Heart left ventricle (tissue), 16 donors: ENCODE measurements around the gene SIL1. TPM values are rescaled to one million over a fixed set of nuclear protein-coding genes. Genes with fewer than 3 reads are reported as not detected.

Experiments used
- ATAC-seq, 4 donors: fragments of 200-7000 bp; cut with Tn5 transposase; one replicate each; pipeline ENCODE4 v1.9.1; 2020 to 2022; ENCODE audit warnings: moderate library complexity in 4 of 4, mild to moderate bottlenecking in 3 of 4, moderate number of reproducible peaks in 1 of 4
- DNase-seq, 5 donors: peaks; one replicate each; pipeline ENCODE4 v3.0.0-alpha.2; 2020
- H3K27ac ChIP-seq, 12 donors: fragments of 200-600 bp; sonication (generic) in 4 of 12; one replicate each; pipeline versions ENCODE4 v1.5.0 to v1.8.0; 2016 to 2022; ENCODE audit warnings: mild to moderate bottlenecking in 2 of 12
- H3K27me3 ChIP-seq, 9 donors: fragments of 200-600 bp; sonication (generic) in 2 of 9; one replicate each; pipeline versions ENCODE4 v1.5.1 to v1.8.0; 2016 to 2022; ENCODE audit warnings: mild to moderate bottlenecking in 3 of 9
- H3K36me3 ChIP-seq, 9 donors: fragments of 200-600 bp; sonication (generic) in 2 of 9; one replicate each; pipeline versions ENCODE4 v1.5.0 to v1.8.0; 2018 to 2022; ENCODE audit warnings: mild to moderate bottlenecking in 2 of 9
- H3K4me1 ChIP-seq, 12 donors: fragments of 200-600 bp; sonication (generic) in 4 of 12; one replicate each; pipeline versions ENCODE4 v1.5.0 to v1.8.0; 2016 to 2022; ENCODE audit warnings: mild to moderate bottlenecking in 3 of 12
- H3K4me3 ChIP-seq, 12 donors: fragments of 200-600 bp; sonication (generic) in 4 of 12; one replicate each; pipeline versions ENCODE4 v1.5.0 to v1.8.0; 2017 to 2022; ENCODE audit warnings: mild to moderate bottlenecking in 9 of 12, moderate library complexity in 4 of 12
- H3K9me3 ChIP-seq, 12 donors: fragments of 200-600 bp; sonication (generic) in 4 of 12; one replicate each; pipeline versions ENCODE4 v1.5.0 to v1.8.0; 2016 to 2022; ENCODE audit warnings: mild to moderate bottlenecking in 1 of 12
- CTCF ChIP-seq, 12 donors: fragments of 200-600 bp; sonication (generic) in 4 of 12; IDR thresholded peaks; one replicate each; pipeline versions ENCODE4 v1.5.0 to v1.8.0; 2018 to 2022; ENCODE audit warnings: antibody characterized with exemption in 12 of 12, mild to moderate bottlenecking in 5 of 12
- POLR2A ChIP-seq, 2 donors: fragments of 450-650 bp; IDR thresholded peaks; one replicate each; pipeline ENCODE4 v1.6.1; 2017; ENCODE audit warnings: antibody characterized with exemption in 2 of 2, mild to moderate bottlenecking in 2 of 2, moderate library complexity in 2 of 2
- WGBS, 4 donors: extraction: QIAGEN DNeasy Blood & Tissue Kit in 2 of 4; methylation state at CpG; one replicate each; pipeline versions ENCODE4 v1.1.5 to v1.1.7; 2013 to 2018; 5-methylcytosine and 5-hydroxymethylcytosine counted together
- intact Hi-C, 10 donors: fragments of 100-400 bp; cut with DNase I; formaldehyde crosslinking; loops; one replicate each; pipeline versions ENCODE4 v1.11.1 to v1.14.2; 2022
- polyA plus RNA-seq, 2 donors: library from polyadenylated mRNA; stranded (reverse); fragments of 200-250 nt; gene quantifications; one replicate each; pipeline ENCODE4 v1.2.3, GENCODE V29; 2013
- total RNA-seq, 9 donors: library from RNA; depleted of rRNA in 2 of 9; stranded (reverse); fragments of >200 nt in 2 of 9; fragmentation: NEBNext Ultra II Directional in 3 of 9; extraction: Animal tissue kit (Norgen Biotek cat#: 25700) in 3 of 9; gene quantifications; one replicate each; pipeline versions ENCODE4 v1.1.0 to v1.2.4, GENCODE V29; 2016 to 2023
- donor health status: ischemic (EF 13 %, LVEDD 7.1; RV severe dilation, severe dysfunction).
- donor health status: healthy with polysubstance abuse.
- donor health status: DM: no; HTN: yes; CAD: no.
- donor health status: DM: no; HTN: no; CAD: no.
- donor health status: ischemic (EF 25% LVEDD 6.9; RV normal size, moderate dysfunction).
- donor health status: ischemic (EF 25% LVEDD 5.7; RV mildly dilated, moderate dysfunction).
- donor health status: healthy.
- donor health status: DM: yes; HTN: yes; CAD: no.
- donor health status: ischemic (EF 35%, LVEDD 5.7; RV mildly dilated, moderate dysfunction).
- donor health status: nonischemic (EF 11% LVEDD 7.7; RV severe dilation, severe dysfunction).
- donor health status: DM: yes; HTN: yes; CAD: no.
- donor health status: PGD.
- donor health status: ischemic (EF 29% LVEDD 5.4; RV normal size, mild dysfunction).
- donor health status: nonischemic (EF 23%, LVEDD 6.1; RV moderate dilation, normal function).

Gene SIL1
- total and polyA plus RNA-seq, 11 donors = 33.8 to 341 (median 40.2) TPM

- Histone ChIP-seq H3K27me3 (no peaks in the 10 kb centered on the region), H3K4me1 (peaks cover 0 to 9% (median 0%) of the 10 kb centered on the region in 12 donors), H3K36me3 (no peaks in the 10 kb centered on the region), H3K4me3 (no peak overlapping the region), H3K9me3 (no peaks in the 10 kb centered on the region), H3K27ac (no peak overlapping the region)
- no peak for DNase-seq
- 14 to 56% (median 45%) methylated on average over 1 to 2 of the region's 2 CpGs for WGBS, 4 donors
- ATAC-seq = no peak
- intact Hi-C loops = loop anchor here in 1 of 10 donors (5.0 kb wide), 1 partner anchor 102 kb away; no protein-coding TSS in a partner anchor
- TF ChIP-seq POLR2A (IDR thresholded peaks at IDR 0.05) (no peak), CTCF (IDR thresholded peaks at IDR 0.05) (no peak)
These were observed 6.0 kb upstream of the SIL1 start for GRCh38 chr5:139204196-139204595.

- intact Hi-C loops = loop anchor here in 2 of 10 donors (5.0 to 10.0 kb wide), 2 partner anchors 65 to 617 kb away; no protein-coding TSS in a partner anchor
- ATAC-seq (no peak), DNase-seq (no peak)
- Histone ChIP-seq H3K4me3 (no peak overlapping the region), H3K4me1 (peaks cover 0 to 35% (median 14%) of the 10 kb centered on the region in 12 donors), H3K27me3 (no peaks in the 10 kb centered on the region), H3K9me3 (no peaks in the 10 kb centered on the region), H3K36me3 (peaks cover 0 to 9% (median 0%) of the 10 kb centered on the region in 9 donors), H3K27ac (peak overlapping the region in 9 of 12 donors; percentile 12 to 94 (median 43))
- WGBS, 4 donors = 93 to 96% (median 94%) methylated on average over 4 of the region's 4 CpGs
- no peak for TF ChIP-seq POLR2A (IDR thresholded peaks at IDR 0.05)
- no peak for TF ChIP-seq CTCF (IDR thresholded peaks at IDR 0.05)
These were observed 1.2 kb upstream of the SIL1 start for GRCh38 chr5:139199321-139199720.

GRCh38 chr5:139196296-139196956 is 1.7 kb downstream of the SIL1 start:
- Histone ChIP-seq H3K27ac (peak overlapping the region in 2 of 12 donors; percentile 55 to 94), H3K4me1 (peaks cover 0 to 35% (median 14%) of the 10 kb centered on the region in 12 donors), H3K4me3 (peak overlapping the region in 1 of 12 donors; percentile 74), H3K36me3 (peaks cover 0 to 9% (median 0%) of the 10 kb centered on the region in 9 donors), H3K9me3 (no peaks in the 10 kb centered on the region), H3K27me3 (no peaks in the 10 kb centered on the region)
- ATAC-seq (no peak), DNase-seq (no peak)
- 90 to 92% (median 91%) methylated on average over 5 of the region's 5 CpGs for WGBS, 4 donors
- intact Hi-C loops = loop anchor here in 2 of 10 donors (5.0 to 10.0 kb wide), 2 partner anchors 62 to 614 kb away; no protein-coding TSS in a partner anchor
- TF ChIP-seq CTCF (IDR thresholded peaks at IDR 0.05) = no peak
- TF ChIP-seq POLR2A (IDR thresholded peaks at IDR 0.05) = no peak

- 90 to 97% (median 94%) methylated on average over 3 of the region's 3 CpGs for WGBS, 4 donors
- Histone ChIP-seq H3K27ac (no peak overlapping the region), H3K4me1 (peaks cover 0 to 45% (median 13%) of the 10 kb centered on the region in 12 donors), H3K9me3 (no peaks in the 10 kb centered on the region), H3K27me3 (no peaks in the 10 kb centered on the region), H3K4me3 (no peak overlapping the region), H3K36me3 (peaks cover 0 to 9% (median 0%) of the 10 kb centered on the region in 9 donors)
- no peak for TF ChIP-seq CTCF (IDR thresholded peaks at IDR 0.05)
- TF ChIP-seq POLR2A (IDR thresholded peaks at IDR 0.05) = no peak
- ATAC-seq (no peak), DNase-seq (no peak)
- intact Hi-C loops = loop anchor here in 1 of 10 donors (10.0 kb wide), 1 partner anchor 60 kb away; no protein-coding TSS in a partner anchor
These were observed 3.7 kb downstream of the SIL1 start for GRCh38 chr5:139194486-139194885.
